GM18502 (cell line): ENCODE measurements around the gene LENEP.
"Not testable (repeated sequence)": the region's sequence is repeated elsewhere in the genome, so short reads cannot be mapped to it uniquely, and the experiment has no call there.

Source experiments
- ATAC-seq: cut with Tn5 transposase; IDR thresholded peaks from one replicate; pipeline ENCODE4 v1.9.1; 2021; ENCODE audit warnings: mild to moderate bottlenecking; ENCODE audit not compliant: unreplicated experiment, poor library complexity

Gene LENEP

DNA sequence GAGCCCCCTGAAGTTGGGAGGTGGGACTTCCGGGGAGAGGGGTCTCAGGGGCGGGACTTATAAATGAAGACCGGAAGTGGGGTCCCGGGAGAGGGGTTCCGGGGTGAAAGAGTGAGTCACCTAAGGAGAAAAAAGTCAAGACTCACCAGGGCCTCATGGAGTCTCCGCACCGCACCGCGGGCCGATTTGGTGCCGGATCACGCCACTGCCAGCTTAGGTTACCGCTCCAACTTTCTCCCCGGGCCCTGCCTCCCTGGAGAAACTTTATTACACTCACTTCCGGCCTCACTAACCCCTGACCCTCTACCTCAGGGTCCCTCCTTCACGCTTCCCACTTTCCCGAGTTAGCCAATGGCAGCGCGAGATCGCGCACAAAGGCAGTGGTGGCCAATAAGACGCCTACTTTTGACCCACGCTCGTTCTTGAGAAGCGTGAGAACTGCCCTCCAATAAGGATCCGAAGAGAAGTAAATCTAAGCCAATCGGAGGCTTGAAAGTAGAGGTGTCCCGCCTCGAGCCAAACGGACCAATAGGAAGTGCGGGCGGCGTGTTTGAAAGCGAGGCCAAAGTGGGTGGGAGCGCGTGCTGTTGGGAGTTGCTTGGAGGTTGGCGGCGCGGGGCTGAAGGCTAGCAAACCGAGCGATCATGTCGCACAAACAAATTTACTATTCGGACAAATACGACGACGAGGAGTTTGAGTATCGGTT, 19.1 kb upstream of the LENEP start, which contains the start of gene CKS1B:
CKS1B (plus strand) TSS at position 580 of the 706 bp plus-strand sequence; CDS start at position 645, 65 bp downstream.
- peak; percentile 72 for ATAC-seq

DNA sequence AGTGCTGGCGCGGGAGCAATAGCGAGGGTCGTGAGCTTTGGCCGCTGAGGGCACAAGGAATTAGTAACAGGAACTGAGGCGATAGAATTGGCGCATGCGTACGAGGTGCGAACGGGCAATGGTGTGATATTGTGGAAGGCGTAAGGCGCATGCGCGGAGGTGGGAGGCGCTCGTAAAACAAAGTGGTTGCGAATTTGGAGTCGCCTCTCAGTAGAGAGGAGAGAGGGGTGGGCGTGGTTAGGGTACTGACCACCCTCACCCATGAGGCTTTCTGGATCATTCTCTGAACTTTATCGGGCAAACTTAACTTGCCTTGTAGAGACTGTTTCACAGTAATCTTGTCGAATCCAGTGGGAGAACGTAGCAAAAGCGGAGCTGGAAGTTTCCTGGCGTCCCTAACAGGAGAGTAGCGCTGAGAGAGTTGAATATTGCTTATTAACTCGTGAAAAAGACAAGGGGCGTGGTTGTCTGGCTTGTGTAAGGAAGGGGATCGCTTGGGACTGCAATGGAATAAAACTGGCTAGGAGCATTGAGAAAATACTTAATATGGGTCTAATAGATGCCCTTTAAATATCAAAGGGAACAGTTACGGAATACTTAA, 18.5 kb upstream of the LENEP start:
- peak; percentile 37 for ATAC-seq

DNA sequence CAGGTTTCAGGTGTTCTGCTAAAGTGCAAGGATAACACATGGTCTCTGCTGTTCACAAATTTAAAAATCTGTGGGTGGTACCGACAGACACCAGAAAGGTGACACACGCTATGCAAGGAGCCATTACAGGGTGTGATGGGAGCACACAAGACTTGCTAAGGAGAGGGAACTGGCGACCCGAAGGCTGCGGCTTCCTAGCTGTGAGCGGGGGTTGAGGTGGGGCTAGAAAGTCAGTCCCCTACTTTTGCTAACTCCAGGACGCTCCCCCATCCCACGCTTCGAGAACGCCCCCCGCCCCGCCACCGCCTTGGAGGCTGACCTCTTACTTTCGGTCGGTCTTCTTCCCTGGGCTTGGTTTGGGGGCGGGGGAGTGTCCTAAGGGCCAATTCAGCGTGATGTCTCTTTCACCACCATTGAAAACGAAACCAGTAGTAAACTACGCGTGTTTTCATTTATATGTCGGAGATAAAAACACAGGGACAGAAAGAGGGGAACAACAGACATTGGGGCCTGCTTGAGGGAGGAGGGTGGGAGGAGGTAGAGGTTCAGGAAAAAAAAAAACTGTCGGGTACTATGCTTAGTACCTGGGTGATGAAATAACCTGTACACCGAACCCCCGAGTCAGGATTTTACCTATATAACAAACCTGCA, 17.9 kb upstream of the LENEP start:
- no peak for ATAC-seq

DNA sequence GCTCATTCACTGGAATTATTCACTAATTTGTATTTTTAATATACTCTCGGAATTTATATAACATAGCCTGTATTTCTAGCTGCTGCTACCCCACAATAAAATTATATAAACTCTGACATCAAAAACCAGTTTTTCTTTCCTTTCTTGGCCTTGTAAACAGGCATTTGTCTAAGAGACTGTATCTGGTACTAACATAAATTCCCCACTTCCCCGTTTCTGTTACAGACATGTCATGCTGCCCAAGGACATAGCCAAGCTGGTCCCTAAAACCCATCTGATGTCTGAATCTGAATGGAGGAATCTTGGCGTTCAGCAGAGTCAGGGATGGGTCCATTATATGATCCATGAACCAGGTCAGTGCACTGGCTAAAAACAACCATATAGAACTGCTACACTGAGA, 15.6 kb upstream of the LENEP start:
- ATAC-seq, result not testable (repeated sequence)

DNA sequence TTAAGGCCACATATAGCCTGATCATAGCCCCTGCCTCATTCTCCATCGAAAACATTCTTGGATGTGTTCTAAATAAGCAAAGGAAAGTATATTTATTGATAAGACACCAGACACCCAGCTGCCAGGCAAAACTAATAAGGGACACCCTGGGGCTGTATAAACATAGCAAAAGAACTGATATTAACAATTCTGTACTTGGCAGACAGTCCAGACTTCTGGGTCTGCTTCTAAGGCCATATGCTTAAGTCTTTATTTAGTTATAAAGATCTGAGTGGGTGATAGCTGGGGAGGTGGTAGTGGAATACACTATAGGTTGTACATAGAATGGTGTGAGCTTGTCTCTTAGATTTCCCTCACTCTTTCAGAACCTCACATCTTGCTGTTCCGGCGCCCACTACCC, 15.0 kb upstream of the LENEP start:
- no peak for ATAC-seq

DNA sequence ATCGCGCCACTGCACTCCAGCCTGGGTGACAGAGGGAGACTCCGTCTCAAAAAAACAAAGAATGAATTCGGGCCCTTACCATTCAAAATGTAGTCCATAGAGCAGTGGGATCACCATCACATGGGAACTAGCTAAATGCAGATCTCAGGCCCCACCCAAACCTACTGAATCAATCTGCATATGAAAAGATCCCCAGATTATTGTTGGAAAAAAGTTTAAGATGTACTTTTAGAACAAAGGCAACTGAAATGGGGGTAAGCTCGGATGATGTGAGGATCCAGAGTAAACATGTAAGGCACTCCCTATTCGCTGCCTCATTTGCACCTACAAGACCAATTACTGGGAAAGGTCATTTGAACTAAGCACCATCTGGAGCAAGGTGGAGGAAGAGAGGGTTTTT, 11.0 kb upstream of the LENEP start:
- no peak for ATAC-seq

DNA sequence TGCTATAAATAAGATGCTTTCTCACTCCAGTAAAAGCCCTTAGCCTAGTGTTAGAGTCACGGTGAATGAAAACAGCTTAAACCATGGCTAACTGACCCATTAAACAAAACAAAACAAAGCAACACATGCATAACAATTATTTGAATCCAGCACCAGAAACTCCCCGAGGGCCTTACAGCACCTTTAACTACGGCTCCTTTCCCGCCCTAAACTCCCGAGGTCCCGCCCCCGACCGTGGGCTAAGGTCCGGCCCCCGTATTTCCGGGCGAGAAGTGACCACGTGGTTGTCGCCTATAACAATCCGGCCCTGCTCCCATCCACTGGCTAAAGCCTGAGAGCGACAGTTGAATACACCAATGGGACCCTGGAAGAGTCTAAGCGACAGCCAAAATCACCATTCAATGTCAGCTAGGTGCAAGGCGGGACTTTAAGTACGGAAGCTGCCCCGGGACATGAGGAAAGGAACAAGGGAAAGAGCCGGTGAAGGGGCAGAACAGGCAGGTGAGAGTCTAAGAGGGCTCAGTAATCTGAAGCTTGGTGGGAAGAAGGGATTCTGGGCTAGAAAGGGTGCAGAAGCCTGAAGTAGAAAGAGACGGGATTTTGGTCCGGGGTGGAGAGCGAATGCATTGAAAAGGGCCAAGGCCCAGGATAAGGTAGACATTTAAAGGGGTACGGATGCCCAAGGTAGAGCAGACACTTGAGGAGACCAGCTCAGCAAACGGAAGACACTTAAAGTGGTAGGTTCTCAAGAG, 10.3 kb upstream of the LENEP start, which contains the start of gene FLAD1:
FLAD1 (plus strand) TSS at position 448 of the 752 bp plus-strand sequence. CDS start 351 bp downstream, outside the sequence.
- peak; percentile 98 for ATAC-seq

DNA sequence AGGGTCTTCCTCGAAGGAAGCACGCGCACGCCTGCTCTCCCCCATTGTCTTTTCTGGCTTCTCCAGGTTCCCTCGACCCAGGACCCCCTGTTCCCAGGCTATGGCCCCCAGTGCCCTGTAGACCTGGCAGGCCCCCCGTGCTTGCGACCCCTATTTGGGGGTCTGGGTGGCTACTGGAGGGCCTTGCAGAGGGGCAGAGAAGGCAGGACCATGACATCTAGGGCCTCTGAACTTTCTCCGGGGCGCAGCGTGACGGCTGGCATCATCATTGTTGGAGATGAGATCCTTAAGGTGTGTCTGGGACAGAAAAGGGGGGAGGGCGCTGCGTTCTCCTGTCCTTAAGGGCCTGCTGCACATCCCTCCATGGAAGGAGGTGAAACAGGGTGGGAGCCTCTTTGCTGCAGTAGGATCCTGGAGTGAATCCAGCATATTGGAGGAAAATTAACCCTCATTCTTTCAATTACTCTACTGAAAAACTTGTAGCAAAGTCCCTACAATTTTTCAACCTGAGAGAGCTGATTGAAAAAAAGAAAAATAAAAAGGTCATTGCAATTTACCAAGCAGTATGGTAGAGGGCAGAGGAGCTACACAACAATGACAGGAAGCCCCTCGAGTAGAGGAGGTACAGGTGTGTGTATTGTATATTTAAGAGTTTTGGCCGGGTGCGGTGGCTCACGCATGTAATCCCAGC, 9.5 kb upstream of the LENEP start:
- no peak for ATAC-seq

DNA sequence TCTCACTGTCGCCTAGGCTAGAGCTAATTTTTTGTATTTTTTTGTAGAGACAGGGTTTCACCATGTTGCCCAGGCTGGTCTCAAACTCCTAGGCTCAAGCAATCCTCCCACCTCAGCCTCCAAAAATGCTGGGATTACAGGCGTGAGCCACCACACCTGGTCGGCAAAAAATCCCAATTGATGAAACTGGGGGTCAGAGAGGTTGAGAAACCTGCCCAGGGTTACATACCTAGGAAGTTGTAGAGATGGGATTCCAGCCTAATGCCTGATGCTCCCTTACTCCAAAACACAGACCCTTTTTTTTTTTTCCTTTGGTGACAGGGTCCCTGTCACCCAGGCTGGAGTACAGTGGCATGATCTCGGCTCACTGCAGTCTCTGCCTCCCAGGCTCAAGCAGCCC, 6.7 kb upstream of the LENEP start:
- not testable (repeated sequence) for ATAC-seq

DNA sequence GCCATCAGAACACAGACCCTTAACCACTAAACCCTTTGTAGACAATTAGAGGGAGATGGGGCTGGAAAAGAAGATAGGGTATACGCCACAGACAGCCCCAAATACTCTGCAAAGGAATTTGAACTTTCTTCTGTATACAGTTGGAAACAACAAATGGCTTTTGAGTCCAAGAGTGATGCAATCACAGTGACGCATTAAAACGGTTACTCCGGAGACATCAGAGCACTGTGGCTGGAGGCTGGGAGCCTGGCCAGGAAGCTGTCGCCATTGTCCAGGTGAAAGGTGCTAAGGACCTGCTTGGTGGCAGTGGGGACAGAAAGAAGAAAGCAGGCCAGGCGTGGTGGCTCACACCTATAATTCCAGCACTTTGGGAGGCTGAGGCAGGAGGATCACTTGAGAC, 6.1 kb upstream of the LENEP start:
- ATAC-seq, result no peak

DNA sequence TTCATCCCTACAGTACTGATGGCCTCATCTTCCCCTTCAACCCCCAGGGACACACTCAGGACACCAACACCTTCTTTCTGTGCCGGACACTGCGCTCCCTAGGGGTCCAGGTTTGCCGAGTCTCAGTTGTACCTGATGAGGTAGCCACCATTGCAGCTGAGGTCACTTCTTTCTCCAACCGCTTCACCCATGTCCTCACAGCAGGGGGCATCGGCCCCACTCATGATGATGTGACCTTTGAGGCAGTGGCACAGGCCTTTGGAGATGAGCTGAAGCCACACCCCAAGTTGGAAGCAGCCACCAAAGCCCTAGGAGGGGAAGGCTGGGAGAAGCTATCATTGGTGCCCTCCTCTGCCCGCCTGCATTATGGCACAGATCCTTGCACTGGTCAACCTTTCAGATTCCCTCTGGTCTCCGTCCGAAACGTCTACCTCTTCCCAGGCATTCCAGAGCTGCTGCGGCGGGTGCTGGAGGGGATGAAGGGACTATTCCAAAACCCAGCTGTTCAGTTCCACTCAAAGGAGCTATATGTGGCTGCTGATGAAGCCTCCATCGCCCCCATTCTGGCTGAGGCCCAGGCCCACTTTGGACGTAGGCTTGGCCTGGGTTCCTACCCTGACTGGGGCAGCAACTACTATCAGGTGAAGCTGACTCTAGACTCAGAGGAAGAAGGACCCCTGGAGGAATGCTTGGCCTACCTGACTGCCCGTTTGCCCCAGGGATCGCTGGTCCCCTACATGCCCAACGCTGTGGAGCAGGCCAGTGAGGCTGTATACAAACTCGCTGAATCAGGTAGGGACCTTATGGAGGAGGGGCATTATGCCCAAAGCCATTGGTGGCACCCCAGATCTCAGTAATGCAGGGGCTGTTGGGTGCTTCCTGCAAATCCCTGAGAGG, 5.1 kb upstream of the LENEP start:
- ATAC-seq, result no peak

DNA sequence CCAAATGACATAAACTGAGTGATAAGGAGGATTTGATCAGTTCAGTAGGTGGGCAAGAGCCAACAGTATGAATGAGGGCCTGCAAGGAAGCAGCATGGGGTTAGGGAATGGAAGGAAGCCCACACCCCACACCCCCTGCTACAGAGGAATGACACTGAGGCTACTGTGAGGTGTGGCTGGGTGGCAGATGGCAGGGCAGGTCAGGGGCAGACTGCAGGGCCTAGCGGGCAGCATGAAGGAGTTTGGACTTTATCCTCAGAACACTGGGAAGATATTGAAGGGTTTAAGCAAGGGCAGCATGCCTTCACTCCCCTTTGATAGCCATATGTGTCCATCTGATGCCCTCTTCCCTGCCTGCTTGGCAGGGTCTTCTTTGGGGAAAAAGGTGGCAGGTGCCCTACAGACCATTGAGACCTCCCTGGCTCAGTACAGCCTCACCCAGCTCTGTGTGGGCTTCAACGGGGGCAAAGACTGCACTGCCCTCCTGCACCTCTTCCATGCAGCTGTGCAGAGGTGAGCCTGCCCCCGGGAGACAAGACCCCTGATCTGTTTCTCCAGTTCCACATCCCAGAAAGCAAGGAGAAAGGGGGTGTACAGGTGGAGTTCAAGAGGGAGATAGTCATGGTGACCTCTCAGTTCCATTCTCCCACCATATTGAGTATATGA, 4.1 kb upstream of the LENEP start:
- no peak for ATAC-seq

DNA sequence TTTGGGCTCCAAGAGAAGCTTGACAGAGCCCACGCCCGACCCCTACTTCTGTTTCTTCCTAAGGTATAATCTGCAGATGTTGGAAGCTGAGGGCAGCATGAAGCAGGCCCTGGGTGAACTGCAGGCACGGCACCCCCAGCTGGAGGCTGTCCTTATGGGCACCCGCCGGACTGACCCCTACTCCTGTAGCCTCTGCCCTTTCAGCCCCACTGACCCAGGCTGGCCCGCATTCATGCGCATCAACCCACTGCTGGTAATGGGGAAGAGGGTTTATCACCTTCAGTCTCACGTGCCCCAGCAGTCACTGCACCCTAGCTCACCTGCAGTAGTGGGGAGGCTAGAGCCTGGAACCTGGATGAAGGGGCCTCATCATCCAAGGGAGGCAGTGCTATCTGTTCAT, 3.1 kb upstream of the LENEP start:
- ATAC-seq, result no peak

DNA sequence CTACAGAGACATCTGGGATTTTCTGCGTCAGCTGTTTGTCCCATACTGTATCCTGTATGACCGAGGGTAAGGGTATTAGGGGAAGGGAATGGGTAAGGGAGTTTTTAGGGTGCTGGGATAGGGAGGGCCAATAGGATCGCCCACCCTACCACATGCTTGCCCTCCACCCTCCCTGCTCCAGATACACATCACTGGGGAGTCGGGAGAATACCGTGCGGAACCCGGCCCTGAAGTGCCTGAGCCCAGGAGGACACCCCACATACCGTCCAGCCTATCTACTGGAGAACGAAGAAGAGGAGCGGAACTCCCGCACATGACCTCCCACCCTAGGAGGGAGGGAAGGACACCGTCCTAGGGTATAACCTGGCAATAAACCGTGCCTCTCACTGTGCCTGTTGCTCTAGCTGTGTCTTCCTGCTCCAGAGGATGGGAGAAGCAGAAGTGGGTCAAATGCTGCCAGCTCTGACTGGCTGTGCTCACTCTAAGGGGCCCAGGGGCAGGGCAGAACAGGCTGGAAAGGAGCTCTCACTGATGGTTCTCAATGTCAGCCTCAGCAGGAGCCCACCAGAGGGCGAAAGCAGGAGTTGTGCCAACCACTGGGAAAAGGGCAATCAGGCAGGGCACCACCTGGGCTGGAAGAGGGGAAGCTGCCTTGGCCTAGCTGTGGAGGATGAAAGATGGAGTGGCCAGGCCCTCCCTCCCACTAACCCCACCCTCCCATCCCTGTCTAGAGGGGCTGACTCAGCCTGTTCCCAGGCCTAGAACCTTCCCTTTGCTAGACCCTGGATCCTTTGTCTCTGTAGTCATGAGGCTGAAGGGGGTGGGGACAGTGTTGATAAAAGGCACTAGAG, 440 bp upstream of the LENEP start:
- ATAC-seq, result no peak

DNA sequence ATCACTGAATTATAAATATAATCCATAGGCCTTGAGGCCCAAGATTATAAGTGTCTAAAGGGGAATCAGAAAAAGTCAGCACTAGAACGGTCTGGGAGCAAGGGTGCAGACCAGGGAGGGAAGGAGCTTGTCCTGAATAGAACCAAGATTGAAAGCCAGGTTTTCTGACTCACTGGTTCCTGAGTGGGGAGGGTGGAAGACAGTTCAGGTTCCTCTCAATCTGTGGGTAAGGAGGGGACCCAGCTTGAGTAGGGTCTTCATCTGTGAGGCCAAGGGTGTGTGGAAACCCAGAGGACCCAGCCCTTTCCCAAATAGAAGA, 842 bp downstream of the LENEP start:
- no peak for ATAC-seq

DNA sequence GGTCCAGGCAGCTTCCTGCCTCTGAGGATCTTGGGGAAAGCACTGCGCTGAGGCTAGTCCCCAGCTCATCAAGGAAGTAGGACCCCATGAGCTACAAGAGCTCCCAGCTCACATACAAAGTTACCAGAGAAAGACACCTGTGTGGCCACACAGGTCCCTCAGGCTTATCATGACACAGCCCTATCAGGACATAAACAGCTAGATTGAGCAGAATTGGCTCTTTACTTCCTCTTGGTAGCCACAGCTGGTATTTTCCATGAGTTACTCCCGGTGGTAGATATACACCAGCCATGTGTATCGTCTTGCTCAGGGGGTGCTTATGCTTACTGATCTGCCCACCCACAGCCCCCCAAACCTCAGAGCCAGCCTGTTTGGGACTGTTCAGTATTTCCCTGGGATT, 1.2 kb downstream of the LENEP start:
- ATAC-seq, result no peak

DNA sequence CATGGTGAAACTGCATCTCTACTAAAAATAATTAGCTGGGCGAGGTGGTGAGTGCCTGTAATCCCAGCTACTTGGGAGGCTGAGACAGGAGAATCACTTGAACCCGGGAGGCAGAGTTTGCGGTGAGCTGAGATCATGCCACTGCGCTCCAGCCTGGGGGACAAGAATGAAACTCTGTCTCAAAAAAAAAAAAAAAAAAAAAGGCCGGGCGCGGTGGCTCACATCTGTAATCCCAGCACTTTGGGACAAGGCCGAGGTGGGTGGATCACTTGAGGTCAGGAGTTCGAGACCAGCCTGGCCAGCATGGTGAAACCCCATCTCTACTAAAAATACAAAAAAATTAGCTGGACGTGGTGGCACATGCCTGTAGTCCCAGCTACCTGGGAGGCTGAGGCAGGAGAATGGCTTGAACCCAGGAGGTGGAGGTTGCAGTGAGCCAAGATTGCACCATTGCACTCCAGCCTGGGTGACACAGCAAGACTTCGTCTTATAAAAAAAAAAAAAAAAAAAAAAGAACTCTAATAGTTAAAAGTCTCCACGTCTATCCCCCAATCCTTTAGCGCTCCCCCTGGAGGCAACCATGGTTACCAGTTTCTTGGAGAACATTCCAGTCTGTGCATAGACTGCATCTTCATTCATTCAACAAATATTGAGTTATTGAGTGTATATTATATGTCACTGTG, 2.1 kb downstream of the LENEP start:
- not testable (repeated sequence) for ATAC-seq
